Vagina (tissue), 2 donors: Measurements from ENCODE around the gene EFNA4. TPM values are rescaled to one million over a fixed set of nuclear protein-coding genes. Genes with fewer than 3 reads are reported as not detected.

ENCODE experiments used
- DNase-seq, 2 donors: peaks; one replicate each; pipeline ENCODE4 v3.0.0-alpha.2; 2017; ENCODE audit errors: extremely low spot score in 2 of 2
- H3K27ac ChIP-seq: fragments of 200-600 bp; sonication (generic); one replicate; pipeline ENCODE4 v1.5.1; 2019
- H3K27me3 ChIP-seq: fragments of 200-600 bp; sonication (generic); one replicate; pipeline ENCODE4 v1.5.1; 2019
- H3K36me3 ChIP-seq, 2 donors: fragments of 200-600 bp; sonication (generic); one replicate each; pipeline ENCODE4 v1.5.1; 2017 to 2019
- H3K4me1 ChIP-seq: fragments of 200-600 bp; sonication (generic); one replicate; pipeline ENCODE4 v1.5.1; 2019
- H3K4me3 ChIP-seq, 2 donors: fragments of 200-600 bp; sonication (generic); 1 replicate in 1 of 2; 2 replicates in 1 of 2; pipeline ENCODE4 v1.5.1; 2016 to 2019
- H3K9me3 ChIP-seq: fragments of 200-600 bp; sonication (generic); one replicate; pipeline ENCODE4 v1.5.1; 2019
- CTCF ChIP-seq, 3 experiments: fragments of 450-650 bp in 2 of 3; fragments of 200-600 bp in 1 of 3; sonication (generic) in 1 of 3; IDR thresholded peaks; one replicate each; pipeline ENCODE4 v1.5.1; 2017 to 2019; ENCODE audit warnings: antibody characterized with exemption in 3 of 3, mild to moderate bottlenecking in 2 of 3, moderate library complexity in 2 of 3
- POLR2A ChIP-seq, 2 donors: fragments of 450-650 bp; IDR thresholded peaks; one replicate each; pipeline ENCODE4 v1.6.1; 2017; ENCODE audit warnings: antibody characterized with exemption in 2 of 2, mild to moderate bottlenecking in 2 of 2, moderate library complexity in 2 of 2
- POLR2AphosphoS5 ChIP-seq, 2 donors: sonication (generic); formaldehyde crosslinking; IDR thresholded peaks; one replicate each; pipeline ENCODE4 v1.9.0; 2017; ENCODE audit warnings: antibody characterized with exemption in 2 of 2, mild to moderate bottlenecking in 2 of 2, low read depth in 1 of 2; ENCODE audit not compliant: insufficient read depth in 1 of 2
- intact Hi-C: fragments of 100-400 bp; cut with DNase I; formaldehyde crosslinking; loops from one replicate; pipeline ENCODE4 v1.15.1; 2023
- total RNA-seq: library from RNA; depleted of rRNA; stranded (reverse); fragments of >200 nt; gene quantifications from one replicate; pipeline ENCODE4 v1.2.3, GENCODE V29; 2016

The EFNA4 gene
- total RNA-seq, 1 donor from 2014 or later: 13.8 TPM

GRCh38 chr1:155071701-155072100 is 8.2 kb downstream of the EFNA4 start:
- intact Hi-C loops: no loop called here
- no peaks in the 10 kb centered on the region for H3K9me3 ChIP-seq
- no peaks in the 10 kb centered on the region for H3K36me3 ChIP-seq
- H3K4me3 ChIP-seq: no peak overlapping the region
- no peak for TF ChIP-seq POLR2A (IDR thresholded peaks at IDR 0.05)
- no peak for TF ChIP-seq CTCF (IDR thresholded peaks at IDR 0.05)
- TF ChIP-seq POLR2AphosphoS5 (IDR thresholded peaks at IDR 0.05; ENCODE audit: insufficient read depth in 1 of 2, low read depth in 1 of 2): no peak
- no peak for DNase-seq
- peaks cover 31% of the 10 kb centered on the region for H3K4me1 ChIP-seq
- peak overlapping the region; percentile 66 for H3K27ac ChIP-seq
- no peaks in the 10 kb centered on the region for H3K27me3 ChIP-seq

- DNase-seq: no peak
- Histone ChIP-seq H3K27ac (no peak overlapping the region), H3K27me3 (no peaks in the 10 kb centered on the region)
These were observed 9.2 kb downstream of the EFNA4 start for GRCh38 chr1:155072531-155073289.

GRCh38 chr1:155073377-155074242 is 10.1 kb downstream of the EFNA4 start:
- no peaks in the 10 kb centered on the region for H3K36me3 ChIP-seq
- H3K4me1 ChIP-seq: peaks cover 31% of the 10 kb centered on the region
- H3K9me3 ChIP-seq: no peaks in the 10 kb centered on the region
- TF ChIP-seq CTCF (IDR thresholded peaks at IDR 0.05) (no peak), POLR2A (IDR thresholded peaks at IDR 0.05) (no peak), POLR2AphosphoS5 (IDR thresholded peaks at IDR 0.05; ENCODE audit: insufficient read depth in 1 of 2, low read depth in 1 of 2) (peak in 1 of 2 donors; percentile 19)
- intact Hi-C loops: no loop called here
- H3K27me3 ChIP-seq: no peaks in the 10 kb centered on the region
- DNase-seq: no peak
- no peak overlapping the region for H3K4me3 ChIP-seq
- peak overlapping the region; percentile 32 for H3K27ac ChIP-seq

More at GRCh38 chr1:155072531-155073289, 9.2 kb downstream of the EFNA4 start:
- TF ChIP-seq CTCF (IDR thresholded peaks at IDR 0.05) (no peak), POLR2AphosphoS5 (IDR thresholded peaks at IDR 0.05; ENCODE audit: insufficient read depth in 1 of 2, low read depth in 1 of 2) (no peak), POLR2A (IDR thresholded peaks at IDR 0.05) (no peak)
- no peak overlapping the region for H3K4me3 ChIP-seq
- intact Hi-C loops: no loop called here
- H3K36me3 ChIP-seq: no peaks in the 10 kb centered on the region
- H3K9me3 ChIP-seq: no peaks in the 10 kb centered on the region
- peaks cover 31% of the 10 kb centered on the region for H3K4me1 ChIP-seq

GRCh38 chr1:155075535-155075934 is 12.0 kb downstream of the EFNA4 start:
- H3K36me3 ChIP-seq: no peaks in the 10 kb centered on the region
- peaks cover 6% of the 10 kb centered on the region for H3K27me3 ChIP-seq
- DNase-seq: no peak
- peaks cover 36% of the 10 kb centered on the region for H3K4me1 ChIP-seq
- intact Hi-C loops: no loop called here
- H3K4me3 ChIP-seq: no peak overlapping the region
- H3K9me3 ChIP-seq: no peaks in the 10 kb centered on the region
- no peak overlapping the region for H3K27ac ChIP-seq
- TF ChIP-seq POLR2A (IDR thresholded peaks at IDR 0.05) (no peak), CTCF (IDR thresholded peaks at IDR 0.05) (no peak), POLR2AphosphoS5 (IDR thresholded peaks at IDR 0.05; ENCODE audit: insufficient read depth in 1 of 2, low read depth in 1 of 2) (no peak)
